Activated CD4-positive, alpha-beta T cell treated with anti-CD3 and anti-CD28 coated beads for 36 hours (primary cell): ENCODE results near the gene CTDSPL. TPM values are rescaled to one million over a fixed set of nuclear protein-coding genes. Genes with fewer than 3 reads are reported as not detected.

Source experiments
- ATAC-seq: fragments of 200-7000 bp; cut with Tn5 transposase; one replicate; pipeline ENCODE4 v1.10.0; 2021; ENCODE audit warnings: mild to moderate bottlenecking, moderate library complexity
- CTCF ChIA-PET: fragments of 350-600 bp; sonication (Branson Sonifier 250); formaldehyde crosslinking; loops from one replicate; lab custom pipeline; 2021; ENCODE audit warnings: antibody characterized with exemption; lab: Charles Lee
- POLR2A ChIA-PET: fragments of 350-600 bp; sonication (Branson Sonifier 250); formaldehyde crosslinking; loops from one replicate; lab custom pipeline; 2021; ENCODE audit warnings: antibody characterized with exemption, inconsistent platforms; lab: Charles Lee
- DNase-seq: peaks from one replicate; pipeline ENCODE4 v3.0.0-alpha.2; 2020
- H3K27ac Mint-ChIP-seq: one replicate; pipeline ENCODE4 v1.8.0; 2021; ENCODE audit warnings: mixed read lengths
- H3K27me3 Mint-ChIP-seq: one replicate; pipeline ENCODE4 v1.8.0; 2021; ENCODE audit warnings: mixed read lengths
- H3K36me3 Mint-ChIP-seq: one replicate; pipeline ENCODE4 v1.8.0; 2021; ENCODE audit warnings: low read depth, mixed read lengths
- H3K4me1 Mint-ChIP-seq: one replicate; pipeline ENCODE4 v1.8.0; 2021; ENCODE audit warnings: mixed read lengths
- H3K4me3 Mint-ChIP-seq: one replicate; pipeline ENCODE4 v1.8.0; 2021; ENCODE audit warnings: mild to moderate bottlenecking, moderate library complexity, mixed read lengths
- H3K9me3 Mint-ChIP-seq: one replicate; pipeline ENCODE4 v1.8.0; 2021; ENCODE audit warnings: low read depth, mixed read lengths
- intact Hi-C, 2 experiments: fragments of 100-400 bp; cut with DNase I in 1 of 2; cut with micrococcal nuclease in 1 of 2; formaldehyde crosslinking; loops; one replicate each; pipeline versions ENCODE4 v1.14.2 to v1.15.1; 2022 to 2024; cut with DNase I, micrococcal nuclease
- total RNA-seq, 2 experiments: library from RNA; stranded (reverse); gene quantifications; one replicate each; pipeline ENCODE4 v1.2.3, GENCODE V29; 2021

The CTDSPL gene
- total RNA-seq, 2 experiments from 2014 or later: 3.9 to 5.3 TPM

GRCh38 chr3:37825744-37826400, 35.8 kb upstream of the CTDSPL start:
- ATAC-seq: no peak
- ChIA-PET CTCF (interaction anchor here (0.6 kb wide), 1 partner anchor 303 kb away, joined by 3 read pairs; no protein-coding TSS in a partner anchor), POLR2A (no interaction called here)
- no peak overlapping the region for H3K27ac Mint-ChIP-seq
- H3K4me3 Mint-ChIP-seq: no peak overlapping the region
- no peaks in the 10 kb centered on the region for H3K36me3 Mint-ChIP-seq
- H3K9me3 Mint-ChIP-seq: no peaks in the 10 kb centered on the region
- intact Hi-C loops: no loop called here
- peaks cover 8% of the 10 kb centered on the region for H3K27me3 Mint-ChIP-seq
- H3K4me1 Mint-ChIP-seq: no peaks in the 10 kb centered on the region
- no peak for DNase-seq

GRCh38 chr3:37826502-37826901, 35.2 kb upstream of the CTDSPL start:
- no peaks in the 10 kb centered on the region for H3K4me1 Mint-ChIP-seq
- CTCF ChIA-PET: interaction anchor here (0.6 to 1.0 kb wide), 2 partner anchors 29 to 303 kb away, joined by 3 to 8 read pairs; no protein-coding TSS in a partner anchor

GRCh38 chr3:37826933-37827332, 34.7 kb upstream of the CTDSPL start:
- Mint-ChIP-seq H3K27ac (no peak overlapping the region), H3K9me3 (no peaks in the 10 kb centered on the region), H3K27me3 (peaks cover 8% of the 10 kb centered on the region), H3K4me1 (no peaks in the 10 kb centered on the region), H3K4me3 (no peak overlapping the region), H3K36me3 (no peaks in the 10 kb centered on the region)
- POLR2A ChIA-PET: no interaction called here
- no peak for DNase-seq
- CTCF ChIA-PET: interaction anchor here (1.0 kb wide), 1 partner anchor 28 kb away, joined by 8 read pairs; no protein-coding TSS in a partner anchor
- intact Hi-C loops: no loop called here
- no peak for ATAC-seq

More at GRCh38 chr3:37826502-37826901, 35.2 kb upstream of the CTDSPL start:
- H3K4me3 Mint-ChIP-seq: no peak overlapping the region
- no peaks in the 10 kb centered on the region for H3K36me3 Mint-ChIP-seq
- peaks cover 8% of the 10 kb centered on the region for H3K27me3 Mint-ChIP-seq
- POLR2A ChIA-PET: no interaction called here
- intact Hi-C loops: no loop called here
- DNase-seq (no peak), ATAC-seq (no peak)
- no peak overlapping the region for H3K27ac Mint-ChIP-seq
- no peaks in the 10 kb centered on the region for H3K9me3 Mint-ChIP-seq

- H3K9me3 Mint-ChIP-seq: no peaks in the 10 kb centered on the region
- CTCF ChIA-PET: interaction anchor here (2.9 kb wide), 1 partner anchor 23 kb away, joined by 9 read pairs; no protein-coding TSS in a partner anchor
- H3K27me3 Mint-ChIP-seq: peaks cover 8% of the 10 kb centered on the region
- intact Hi-C loops: no loop called here
- H3K4me3 Mint-ChIP-seq: no peak overlapping the region
- ATAC-seq: no peak
- H3K36me3 Mint-ChIP-seq: no peaks in the 10 kb centered on the region
- no peaks in the 10 kb centered on the region for H3K4me1 Mint-ChIP-seq
- POLR2A ChIA-PET: no interaction called here
- no peak for DNase-seq
- H3K27ac Mint-ChIP-seq: no peak overlapping the region
Observed at GRCh38 chr3:37832480-37832879, 29.2 kb upstream of the CTDSPL start.

- H3K27me3 Mint-ChIP-seq: peaks cover 5% of the 10 kb centered on the region
- no peaks in the 10 kb centered on the region for H3K4me1 Mint-ChIP-seq
- DNase-seq (no peak), ATAC-seq (no peak)
- H3K4me3 Mint-ChIP-seq: no peak overlapping the region
- H3K27ac Mint-ChIP-seq: no peak overlapping the region
- H3K9me3 Mint-ChIP-seq: no peaks in the 10 kb centered on the region
- intact Hi-C loops: no loop called here
- CTCF ChIA-PET: interaction anchor here (0.8 to 2.9 kb wide), 2 partner anchors 22 to 110 kb away, joined by 3 to 9 read pairs; no protein-coding TSS in a partner anchor
- POLR2A ChIA-PET: no interaction called here
- no peaks in the 10 kb centered on the region for H3K36me3 Mint-ChIP-seq
Observed at GRCh38 chr3:37833302-37834186, 28.1 kb upstream of the CTDSPL start.

GRCh38 chr3:37836589-37836988, 25.1 kb upstream of the CTDSPL start:
- no peak for ATAC-seq
- no peak overlapping the region for H3K27ac Mint-ChIP-seq
- DNase-seq: no peak
- H3K4me3 Mint-ChIP-seq: no peak overlapping the region
- no peaks in the 10 kb centered on the region for H3K36me3 Mint-ChIP-seq
- peaks cover 3% of the 10 kb centered on the region for H3K27me3 Mint-ChIP-seq
- ChIA-PET CTCF (no interaction called here), POLR2A (interaction anchor here (0.6 kb wide), 1 partner anchor 139 kb away, joined by 4 read pairs; no protein-coding TSS in a partner anchor)
- H3K4me1 Mint-ChIP-seq: no peaks in the 10 kb centered on the region
- H3K9me3 Mint-ChIP-seq: no peaks in the 10 kb centered on the region
- intact Hi-C loops: no loop called here

GRCh38 chr3:37847689-37848088, 14.0 kb upstream of the CTDSPL start:
- no peak overlapping the region for H3K27ac Mint-ChIP-seq
- no peaks in the 10 kb centered on the region for H3K27me3 Mint-ChIP-seq
- peaks cover 2% of the 10 kb centered on the region for H3K9me3 Mint-ChIP-seq
- intact Hi-C loops: no loop called here
- H3K36me3 Mint-ChIP-seq: peaks cover 2% of the 10 kb centered on the region
- CTCF ChIA-PET: interaction anchor here (0.6 kb wide), 1 partner anchor 42 kb away, joined by 3 read pairs; no protein-coding TSS in a partner anchor
- POLR2A ChIA-PET: no interaction called here
- no peak overlapping the region for H3K4me3 Mint-ChIP-seq
- DNase-seq (no peak), ATAC-seq (no peak)
- no peaks in the 10 kb centered on the region for H3K4me1 Mint-ChIP-seq

GRCh38 chr3:37849146-37849923, 12.3 kb upstream of the CTDSPL start:
- ATAC-seq: no peak

GRCh38 chr3:37852097-37852496, 9.6 kb upstream of the CTDSPL start:
- no peak for ATAC-seq
- ChIA-PET POLR2A (no interaction called here), CTCF (interaction anchor here (0.6 to 0.8 kb wide), 3 partner anchors 74 to 155 kb away, joined by 3 read pairs; no protein-coding TSS in a partner anchor)
- H3K36me3 Mint-ChIP-seq: no peaks in the 10 kb centered on the region
- no peaks in the 10 kb centered on the region for H3K27me3 Mint-ChIP-seq
- H3K27ac Mint-ChIP-seq: no peak overlapping the region
- H3K9me3 Mint-ChIP-seq: no peaks in the 10 kb centered on the region
- no peak overlapping the region for H3K4me3 Mint-ChIP-seq
- no peak for DNase-seq
- intact Hi-C loops: no loop called here
- no peaks in the 10 kb centered on the region for H3K4me1 Mint-ChIP-seq

More at GRCh38 chr3:37849146-37849923, 12.3 kb upstream of the CTDSPL start:
- no peaks in the 10 kb centered on the region for H3K4me1 Mint-ChIP-seq
- no peak overlapping the region for H3K4me3 Mint-ChIP-seq
- no peaks in the 10 kb centered on the region for H3K27me3 Mint-ChIP-seq
- ChIA-PET CTCF (interaction anchor here (0.6 to 1.3 kb wide), 2 partner anchors 80 to 117 kb away, joined by 4 read pairs; no protein-coding TSS in a partner anchor), POLR2A (no interaction called here)
- H3K9me3 Mint-ChIP-seq: no peaks in the 10 kb centered on the region
- H3K36me3 Mint-ChIP-seq: no peaks in the 10 kb centered on the region
- intact Hi-C loops: no loop called here
- DNase-seq: no peak
- H3K27ac Mint-ChIP-seq: no peak overlapping the region

GRCh38 chr3:37852771-37853170, 8.9 kb upstream of the CTDSPL start:
- intact Hi-C loops: no loop called here
- ChIA-PET CTCF (interaction anchor here (0.5 kb wide), 1 partner anchor 21 kb away, joined by 3 read pairs; no protein-coding TSS in a partner anchor), POLR2A (no interaction called here)
- Mint-ChIP-seq H3K9me3 (no peaks in the 10 kb centered on the region), H3K27me3 (no peaks in the 10 kb centered on the region), H3K4me1 (no peaks in the 10 kb centered on the region), H3K36me3 (no peaks in the 10 kb centered on the region), H3K27ac (no peak overlapping the region), H3K4me3 (no peak overlapping the region)
- no peak for DNase-seq
- ATAC-seq: no peak
